SK-N-MC (cell line): ENCODE measurements around the gene SMARCD3.

Experiments used
- EZH2 ChIP-seq: fragments of 200-600 bp; sonication (generic); IDR thresholded peaks from one replicate; pipeline ENCODE4 v1.6.1; 2017; ENCODE audit warnings: antibody characterized with exemption
- POLR2AphosphoS5 ChIP-seq: IDR thresholded peaks from 2 replicates; pipeline ENCODE4 v1.6.1; 2012; ENCODE audit warnings: mild to moderate bottlenecking, low read depth, low read length, borderline replicate concordance

DNA sequence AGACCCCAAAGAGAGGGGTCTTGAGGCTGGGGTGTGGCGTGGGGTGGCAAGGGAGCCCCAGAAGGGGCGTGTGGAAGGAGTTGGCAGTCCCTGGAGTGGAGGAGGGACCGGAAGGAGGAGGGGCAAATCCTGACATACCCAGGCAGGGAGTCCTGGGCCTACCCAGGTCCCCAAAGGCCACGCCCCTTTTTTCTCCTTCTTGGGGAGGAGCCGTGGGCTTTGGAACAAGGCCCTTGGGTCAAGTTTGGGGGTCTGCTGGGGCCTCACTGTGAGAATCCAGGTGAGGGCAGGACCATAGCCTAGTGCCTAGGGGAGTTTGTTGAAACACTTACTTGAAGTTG, 1.2 kb upstream of the SMARCD3 start:
- TF ChIP-seq POLR2AphosphoS5 = peak; percentile 34; the same call in 1 of the 2 replicates
- no peak for TF ChIP-seq EZH2
